IPS-18c (cell line): Measurements from ENCODE around the gene DCTN3.

ENCODE experiments used
- H3K4me3 ChIP-seq: 2 replicates; pipeline ENCODE4 v1.7.0; 2013; ENCODE audit warnings: low read depth, mild to moderate bottlenecking, low read length, moderate library complexity; ENCODE audit not compliant: insufficient read depth
- H3K9me3 ChIP-seq: one replicate; pipeline ENCODE4 v1.6.1; 2013; ENCODE audit warnings: mild to moderate bottlenecking, low read length, moderate library complexity; ENCODE audit not compliant: control insufficient read depth, insufficient read depth

DCTN3 gene

GRCh38 chr9:34584970-34585369 lies 35.3 kb downstream of the DCTN3 start:
- Histone ChIP-seq H3K4me3 (no peak overlapping the region), H3K9me3 (peaks cover 2% of the 10 kb centered on the region)

DNA sequence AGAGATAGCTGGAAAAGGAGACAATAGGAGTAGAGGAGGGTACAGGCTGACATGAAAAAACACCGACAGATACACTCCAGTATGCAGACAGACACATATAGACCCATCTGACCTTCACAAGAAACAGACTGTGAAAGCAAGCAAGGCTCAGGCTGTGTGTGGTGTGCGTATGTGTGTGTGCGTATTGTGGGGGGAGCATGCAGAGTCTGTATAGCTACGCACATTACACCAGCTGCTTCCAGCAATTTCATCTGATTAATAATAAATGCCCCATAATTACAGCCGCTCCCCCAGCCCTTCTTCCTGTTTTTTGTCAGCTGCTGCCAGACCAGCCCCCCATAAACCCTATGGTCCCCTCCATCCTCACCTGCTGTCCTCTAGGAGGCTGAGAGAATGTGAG lies 37.5 kb downstream of the DCTN3 start:
- H3K9me3 ChIP-seq, result no peaks in the 10 kb centered on the region
- H3K4me3 ChIP-seq, result no peak overlapping the region

- no peaks in the 10 kb centered on the region for H3K9me3 ChIP-seq
- no peak overlapping the region for H3K4me3 ChIP-seq
Measured at GRCh38 chr9:34581318-34581717, 39.0 kb downstream of the DCTN3 start.

DNA sequence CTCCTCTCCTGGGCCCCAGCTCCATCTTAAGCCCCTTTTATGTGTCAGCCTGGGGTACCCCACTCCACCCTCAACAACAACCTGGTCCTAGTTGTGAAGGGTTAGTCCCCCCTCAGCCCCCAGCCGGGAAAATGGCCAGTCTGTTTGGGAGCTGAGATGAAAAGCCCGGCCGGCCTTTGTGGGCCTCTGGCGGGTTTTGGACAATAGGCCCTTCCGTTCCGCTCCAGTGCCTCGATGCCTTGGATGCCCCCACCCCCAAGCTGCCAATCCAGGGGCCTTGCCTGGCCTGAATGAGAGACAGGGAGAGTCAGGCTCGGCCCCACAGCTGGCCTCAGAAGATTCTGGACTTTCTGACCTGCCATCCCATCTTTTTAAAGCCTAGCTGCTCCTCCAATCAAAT lies 39.9 kb downstream of the DCTN3 start:
- H3K4me3 ChIP-seq, result no peak overlapping the region

DNA sequence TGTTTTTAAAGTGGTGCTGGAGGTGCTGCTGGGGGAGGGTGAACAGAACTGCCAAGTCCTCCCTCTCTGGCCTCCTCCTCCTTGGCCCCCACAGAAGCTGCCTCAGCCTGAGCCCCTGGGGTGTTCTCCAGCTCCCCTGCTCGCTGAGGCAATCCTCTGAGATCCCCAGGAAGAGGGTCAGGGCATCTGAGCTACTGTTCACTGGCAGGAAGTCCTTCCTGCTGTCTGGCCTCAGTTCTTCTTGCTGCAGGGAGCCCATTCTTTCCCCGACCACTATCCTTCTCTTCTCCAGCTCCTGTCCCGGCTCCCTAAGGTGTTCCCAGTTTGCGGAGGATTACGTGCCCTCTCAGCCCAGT lies 40.5 kb downstream of the DCTN3 start:
- Histone ChIP-seq H3K9me3 (no peaks in the 10 kb centered on the region), H3K4me3 (no peak overlapping the region)

More for the DNA sequence above, 39.9 kb downstream of the DCTN3 start:
- no peaks in the 10 kb centered on the region for H3K9me3 ChIP-seq

DNA sequence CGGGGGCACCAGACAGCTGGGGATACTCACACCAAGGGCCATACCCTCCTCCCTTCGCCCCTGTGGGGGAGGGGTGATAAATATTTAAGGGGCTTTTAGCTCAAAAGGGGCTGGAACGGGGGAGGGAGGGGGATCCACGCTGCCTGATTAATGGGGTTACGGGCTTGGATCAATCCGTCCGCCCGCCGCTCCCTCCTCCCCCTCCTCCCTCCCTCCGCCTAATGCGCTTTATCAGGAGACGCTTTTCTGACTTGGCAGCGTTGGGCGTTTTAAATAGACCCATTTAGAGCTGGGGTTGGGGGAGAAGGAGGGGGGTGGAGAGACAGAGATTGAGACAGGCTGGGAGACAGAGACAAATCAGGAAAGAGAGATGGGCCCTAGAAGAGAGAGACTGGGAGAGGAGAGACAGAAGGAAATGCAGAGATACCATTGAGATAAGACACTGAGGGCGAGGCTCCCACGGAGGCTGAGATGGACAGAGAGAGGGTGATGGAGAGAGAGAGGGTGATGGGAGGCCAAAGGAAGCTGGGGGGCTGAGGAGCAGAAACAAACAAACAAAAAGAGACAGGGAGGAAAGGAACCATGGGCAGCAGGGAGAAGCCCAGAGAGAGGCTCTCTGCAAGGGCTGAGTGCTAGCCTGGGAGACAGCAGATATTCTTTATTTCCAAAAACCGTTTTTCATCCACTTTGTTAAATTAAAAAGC lies 41.0 kb downstream of the DCTN3 start:
- no peaks in the 10 kb centered on the region for H3K9me3 ChIP-seq
- peak overlapping the region; percentile 50; the same call in 1 of the 2 replicates for H3K4me3 ChIP-seq

- H3K9me3 ChIP-seq, result no peaks in the 10 kb centered on the region
- H3K4me3 ChIP-seq, result peak overlapping the region; percentile 50
Measured at GRCh38 chr9:34578241-34579103, 41.8 kb downstream of the DCTN3 start.

DNA sequence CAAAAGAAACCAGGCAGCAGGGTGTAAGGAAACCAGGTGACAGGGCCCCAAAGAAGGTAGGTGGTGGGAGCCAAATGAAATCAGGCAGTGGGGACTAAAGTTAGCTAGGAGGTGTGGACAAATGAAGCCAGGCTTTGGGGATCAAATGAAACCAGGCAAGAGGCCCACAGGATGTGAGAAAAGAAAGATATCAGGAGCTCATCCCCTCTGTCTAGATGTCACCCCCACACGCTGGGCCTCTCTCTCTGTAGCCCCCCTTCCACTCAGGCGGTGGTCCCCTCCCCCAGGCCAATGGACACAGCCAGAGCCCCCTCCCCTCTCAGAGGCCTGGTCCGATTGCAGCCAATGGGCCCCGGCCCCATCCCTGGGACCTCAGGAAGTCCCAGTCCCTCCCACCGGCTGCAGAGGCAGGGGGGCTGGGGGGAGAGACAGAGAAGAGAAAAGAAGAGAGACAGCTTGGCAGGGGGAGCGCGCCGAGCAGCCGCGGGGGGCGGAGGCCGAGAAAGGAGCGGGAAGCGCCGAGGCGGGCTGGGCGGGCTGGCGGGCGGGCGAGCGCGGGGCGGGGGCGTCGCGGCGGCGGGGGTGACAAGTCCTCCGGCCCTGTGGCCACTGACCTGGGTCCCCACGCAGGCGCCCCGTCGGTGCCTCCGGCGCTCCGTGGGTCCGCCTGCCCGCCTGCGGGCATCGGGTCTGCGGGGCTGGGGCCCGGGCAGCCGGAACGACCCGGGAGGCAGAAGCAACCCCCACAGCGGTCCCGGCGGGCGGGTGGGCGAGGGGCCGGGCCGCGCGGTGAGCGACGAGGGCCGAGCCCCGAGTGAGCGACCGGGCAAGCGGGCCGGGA lies 42.7 kb downstream of the DCTN3 start:
- peak overlapping the region; percentile 50 for H3K4me3 ChIP-seq

DNA sequence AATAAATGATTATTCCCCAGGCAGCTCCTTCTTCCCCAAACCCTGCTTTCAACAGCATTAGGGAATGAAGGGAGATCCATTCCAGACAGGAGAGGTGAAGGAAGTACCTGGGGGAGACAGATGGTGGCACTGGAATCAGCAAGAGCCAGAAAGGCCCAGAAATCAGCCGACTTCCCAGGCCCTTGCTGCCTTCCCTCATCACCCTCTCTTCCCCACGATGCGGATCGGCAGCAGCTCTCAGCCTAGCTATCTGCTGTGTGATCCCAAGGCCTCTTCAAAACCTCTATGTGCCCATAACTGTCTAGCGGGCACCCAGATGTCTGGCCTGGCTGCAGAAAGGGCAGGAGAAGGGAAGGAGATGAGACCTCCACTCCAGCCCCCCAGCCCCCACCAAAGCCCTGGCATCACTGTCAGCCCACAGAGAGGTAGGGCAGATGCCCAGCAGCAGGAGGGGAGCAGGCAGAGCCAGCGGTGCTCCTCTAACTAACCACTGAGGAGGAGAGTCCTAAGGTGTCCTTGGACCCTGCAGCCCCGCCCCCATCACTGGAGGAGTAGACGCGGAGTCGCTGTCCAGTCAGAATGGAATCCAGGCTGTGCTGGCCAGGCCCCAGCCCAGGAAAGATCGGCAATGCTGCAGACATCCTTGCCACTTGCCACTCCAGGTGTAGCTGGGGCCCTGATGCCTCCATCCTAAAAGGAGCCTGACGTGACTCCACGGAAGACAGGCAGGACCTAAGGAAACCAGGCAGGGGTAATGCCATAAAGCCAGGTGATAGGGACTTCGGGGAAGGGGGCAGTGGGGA lies 43.5 kb downstream of the DCTN3 start:
- Histone ChIP-seq H3K4me3 (no peak overlapping the region), H3K9me3 (no peaks in the 10 kb centered on the region)

More for the DNA sequence above, 42.7 kb downstream of the DCTN3 start:
- no peaks in the 10 kb centered on the region for H3K9me3 ChIP-seq

GRCh38 chr9:34575862-34576596 lies 44.3 kb downstream of the DCTN3 start:
- no peak overlapping the region for H3K4me3 ChIP-seq

GRCh38 chr9:34575241-34575640 lies 45.1 kb downstream of the DCTN3 start:
- H3K9me3 ChIP-seq, result no peaks in the 10 kb centered on the region
- no peak overlapping the region for H3K4me3 ChIP-seq

More at GRCh38 chr9:34575862-34576596, 44.3 kb downstream of the DCTN3 start:
- H3K9me3 ChIP-seq, result no peaks in the 10 kb centered on the region

- H3K9me3 ChIP-seq, result no peaks in the 10 kb centered on the region
- no peak overlapping the region for H3K4me3 ChIP-seq
Measured at GRCh38 chr9:34574571-34574970, 45.7 kb downstream of the DCTN3 start.

- Histone ChIP-seq H3K9me3 (no peaks in the 10 kb centered on the region), H3K4me3 (no peak overlapping the region)
Measured at GRCh38 chr9:34573599-34574325, 46.5 kb downstream of the DCTN3 start.

- H3K4me3 ChIP-seq, result no peak overlapping the region
- no peaks in the 10 kb centered on the region for H3K9me3 ChIP-seq
Measured at GRCh38 chr9:34572628-34573027, 47.7 kb downstream of the DCTN3 start.

DNA sequence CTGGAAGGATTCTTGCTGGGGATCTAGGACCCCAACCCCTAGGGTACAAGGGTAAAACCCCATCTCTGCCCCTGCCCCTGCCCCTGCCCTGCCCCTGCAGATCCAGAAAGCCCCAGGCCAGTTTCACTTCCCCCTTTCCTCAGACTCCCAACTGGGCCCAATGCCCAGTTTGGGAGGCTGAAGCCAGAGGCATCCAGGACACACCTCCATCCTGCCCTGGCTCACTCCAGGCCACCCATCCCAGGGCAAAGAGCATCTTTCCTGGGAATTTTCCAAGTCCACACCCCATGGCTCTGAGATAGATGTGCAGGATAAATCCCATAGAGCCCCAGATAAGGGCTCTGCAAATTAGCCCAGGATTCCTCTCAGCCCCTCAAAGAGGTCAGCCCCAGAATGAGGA lies 48.2 kb downstream of the DCTN3 start:
- Histone ChIP-seq H3K4me3 (no peak overlapping the region), H3K9me3 (no peaks in the 10 kb centered on the region)

DNA sequence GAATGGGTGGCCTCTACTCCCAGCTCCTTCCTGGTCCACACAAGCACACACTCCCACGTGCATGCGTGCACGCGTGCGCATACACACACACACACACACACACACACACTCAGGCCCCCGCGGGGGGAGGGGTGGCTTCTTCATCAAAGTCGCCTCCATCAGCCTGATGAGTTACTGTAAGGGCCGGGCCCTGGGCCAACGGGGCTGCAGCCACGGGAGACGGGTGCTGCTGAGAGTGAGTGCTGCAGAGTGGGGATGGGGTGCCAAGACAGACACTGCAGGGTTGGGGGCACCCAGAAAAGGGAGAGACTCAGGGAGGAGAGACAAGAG lies 48.8 kb downstream of the DCTN3 start:
- H3K4me3 ChIP-seq, result no peak overlapping the region
- no peaks in the 10 kb centered on the region for H3K9me3 ChIP-seq
